Esophagus muscularis mucosa (tissue), 3 donors: Measurements from ENCODE around the gene TIMMDC1.

Source experiments
- POLR2A ChIP-seq: fragments of 450-650 bp; IDR thresholded peaks from one replicate; pipeline ENCODE4 v1.6.1; 2017; ENCODE audit warnings: antibody characterized with exemption, moderate library complexity, mild to moderate bottlenecking, low read depth
- POLR2AphosphoS5 ChIP-seq, 2 donors: sonication (generic); formaldehyde crosslinking; IDR thresholded peaks; one replicate each; pipeline ENCODE4 v1.6.1; 2017; ENCODE audit warnings: antibody characterized with exemption in 2 of 2
- TF ChIP-seq, protein P1 (sequence below), 3 experiments: fragments of 200-600 bp in 2 of 3; fragments of 450-650 bp in 1 of 3; sonication (generic) in 2 of 3; IDR thresholded peaks; one replicate each; pipeline ENCODE4 v1.5.1; 2017 to 2019; ENCODE audit warnings: antibody characterized with exemption in 3 of 3, mild to moderate bottlenecking in 2 of 3, moderate library complexity in 1 of 3

DNA sequence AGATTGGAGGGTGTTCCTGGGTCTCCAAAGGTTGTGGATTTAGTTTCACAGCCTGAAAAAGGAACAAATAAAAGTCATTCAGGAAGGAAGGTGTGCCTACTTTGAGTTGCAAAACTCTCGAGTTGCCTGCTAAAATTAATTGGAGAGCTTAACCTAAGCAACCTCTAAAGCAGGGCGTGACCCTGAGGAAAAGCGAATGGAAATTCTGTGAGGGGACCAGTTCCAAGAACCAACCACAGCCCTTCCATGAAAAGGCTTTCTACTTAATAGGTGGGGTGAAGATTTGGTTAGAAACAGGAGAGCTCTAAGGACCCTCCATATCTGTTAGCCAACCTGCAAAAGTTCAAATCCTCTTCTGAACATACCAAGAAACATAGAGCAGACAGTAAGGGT, 59.5 kb downstream of the TIMMDC1 start:
- TF ChIP-seq, protein P1, sequence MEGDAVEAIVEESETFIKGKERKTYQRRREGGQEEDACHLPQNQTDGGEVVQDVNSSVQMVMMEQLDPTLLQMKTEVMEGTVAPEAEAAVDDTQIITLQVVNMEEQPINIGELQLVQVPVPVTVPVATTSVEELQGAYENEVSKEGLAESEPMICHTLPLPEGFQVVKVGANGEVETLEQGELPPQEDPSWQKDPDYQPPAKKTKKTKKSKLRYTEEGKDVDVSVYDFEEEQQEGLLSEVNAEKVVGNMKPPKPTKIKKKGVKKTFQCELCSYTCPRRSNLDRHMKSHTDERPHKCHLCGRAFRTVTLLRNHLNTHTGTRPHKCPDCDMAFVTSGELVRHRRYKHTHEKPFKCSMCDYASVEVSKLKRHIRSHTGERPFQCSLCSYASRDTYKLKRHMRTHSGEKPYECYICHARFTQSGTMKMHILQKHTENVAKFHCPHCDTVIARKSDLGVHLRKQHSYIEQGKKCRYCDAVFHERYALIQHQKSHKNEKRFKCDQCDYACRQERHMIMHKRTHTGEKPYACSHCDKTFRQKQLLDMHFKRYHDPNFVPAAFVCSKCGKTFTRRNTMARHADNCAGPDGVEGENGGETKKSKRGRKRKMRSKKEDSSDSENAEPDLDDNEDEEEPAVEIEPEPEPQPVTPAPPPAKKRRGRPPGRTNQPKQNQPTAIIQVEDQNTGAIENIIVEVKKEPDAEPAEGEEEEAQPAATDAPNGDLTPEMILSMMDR (IDR thresholded peaks at IDR 0.05) = no peak
- TF ChIP-seq POLR2AphosphoS5 (IDR thresholded peaks at IDR 0.05) = no peak
- TF ChIP-seq POLR2A = no peak
